Trophoblast cell (in vitro differentiated cells and primary cell): ENCODE data around the gene STARD13.

Source experiments
- DNase-seq, 2 donors: peaks; one replicate each; pipeline ENCODE4 v3.0.0-alpha.2; 2016
- H2AFZ ChIP-seq: 2 replicates; pipeline ENCODE4 v1.6.1; 2013; ENCODE audit warnings: low read length, moderate library complexity, mild to moderate bottlenecking; ENCODE audit not compliant: insufficient read depth, poor library complexity
- H2AK5ac ChIP-seq: 2 replicates; pipeline ENCODE4 v1.6.1; 2013; ENCODE audit warnings: mild to moderate bottlenecking, low read length
- H2BK120ac ChIP-seq: 2 replicates; pipeline ENCODE4 v1.6.1; 2013; ENCODE audit warnings: low read length, mild to moderate bottlenecking, moderate library complexity; ENCODE audit not compliant: insufficient read depth, poor library complexity
- H2BK12ac ChIP-seq: 2 replicates; pipeline ENCODE4 v1.6.1; 2013; ENCODE audit warnings: mild to moderate bottlenecking, low read length, moderate library complexity
- H2BK5ac ChIP-seq: 2 replicates; pipeline ENCODE4 v1.6.1; 2013; ENCODE audit warnings: low read length, low read depth, moderate library complexity, mild to moderate bottlenecking; ENCODE audit not compliant: poor library complexity
- H3K14ac ChIP-seq: 2 replicates; pipeline ENCODE4 v1.6.1; 2013; ENCODE audit warnings: mild to moderate bottlenecking, low read length
- H3K18ac ChIP-seq: 2 replicates; pipeline ENCODE4 v1.6.1; 2013; ENCODE audit warnings: mild to moderate bottlenecking, low read length
- H3K23ac ChIP-seq: 2 replicates; pipeline ENCODE4 v1.6.1; 2013; ENCODE audit warnings: low read length
- H3K27ac ChIP-seq: 2 replicates; pipeline ENCODE4 v1.5.1; 2013; ENCODE audit warnings: low read depth, mild to moderate bottlenecking, inconsistent platforms, low read length, moderate library complexity
- H3K27me3 ChIP-seq: 2 replicates; pipeline ENCODE4 v1.6.1; 2013; ENCODE audit warnings: inconsistent platforms, mild to moderate bottlenecking, low read length, moderate library complexity; ENCODE audit not compliant: insufficient read depth
- H3K36me3 ChIP-seq, 2 experiments: 1 replicate in 1 of 2; 2 replicates in 1 of 2; pipeline ENCODE4 v1.6.1; 2013; ENCODE audit warnings: low read length in 2 of 2, mild to moderate bottlenecking in 2 of 2, moderate library complexity in 1 of 2; ENCODE audit not compliant: insufficient read depth in 2 of 2, control insufficient read depth in 1 of 2
- H3K4ac ChIP-seq: 2 replicates; pipeline ENCODE4 v1.6.1; 2013; ENCODE audit warnings: low read depth, mild to moderate bottlenecking, low read length, moderate library complexity
- H3K4me1 ChIP-seq, 2 experiments: 1 replicate in 1 of 2; 2 replicates in 1 of 2; pipeline ENCODE4 v1.6.1; 2013; ENCODE audit warnings: low read length in 2 of 2, mild to moderate bottlenecking in 2 of 2, moderate library complexity in 1 of 2; ENCODE audit not compliant: insufficient read depth in 2 of 2, control insufficient read depth in 1 of 2
- H3K4me2 ChIP-seq: 2 replicates; pipeline ENCODE4 v1.6.1; 2013; ENCODE audit warnings: inconsistent platforms, mild to moderate bottlenecking, low read length, moderate library complexity
- H3K4me3 ChIP-seq: 2 replicates; pipeline ENCODE4 v1.5.1; 2013; ENCODE audit warnings: mild to moderate bottlenecking, low read depth, low read length, inconsistent platforms
- H3K79me1 ChIP-seq: one replicate; pipeline ENCODE4 v1.6.1; 2013; ENCODE audit warnings: low read length
- H3K79me2 ChIP-seq: 2 replicates; pipeline ENCODE4 v1.6.1; 2013; ENCODE audit warnings: low read length, mild to moderate bottlenecking; ENCODE audit not compliant: control insufficient read depth, insufficient read depth, poor library complexity
- H3K9ac ChIP-seq: 2 replicates; pipeline ENCODE4 v1.6.1; 2013; ENCODE audit warnings: mild to moderate bottlenecking, low read length
- H3K9me3 ChIP-seq: 2 replicates; pipeline ENCODE4 v1.6.1; 2013; ENCODE audit warnings: low read depth, mild to moderate bottlenecking, control low read depth, inconsistent platforms, low read length; ENCODE audit not compliant: insufficient read depth
- H4K12ac ChIP-seq: 2 replicates; pipeline ENCODE4 v1.6.1; 2013; ENCODE audit warnings: low read depth, mild to moderate bottlenecking, low read length, moderate library complexity
- H4K8ac ChIP-seq: 2 replicates; pipeline ENCODE4 v1.6.1; 2013; ENCODE audit warnings: low read depth, mild to moderate bottlenecking, low read length, moderate library complexity
- H4K91ac ChIP-seq: one replicate; pipeline ENCODE4 v1.6.1; 2013; ENCODE audit warnings: low read depth, mild to moderate bottlenecking, low read length, moderate library complexity
- WGBS: extraction: QIAGEN DNeasy Blood & Tissue Kit; methylation state at CpG from one replicate; pipeline ENCODE4 v1.1.7; 2013; ENCODE audit warnings: missing lambda C conversion rate; ENCODE audit not compliant: insufficient read length, insufficient coverage; ENCODE audit errors: extremely low coverage; 5-methylcytosine and 5-hydroxymethylcytosine counted together

Gene STARD13

GRCh38 chr13:33296793-33297425, 11.4 kb upstream of the STARD13 start:
- Histone ChIP-seq H2BK5ac (no peak overlapping the region), H3K4me1 (peaks cover 0 to 3% of the 10 kb centered on the region in 2 experiments), H3K14ac (no peak overlapping the region), H4K91ac (no peak overlapping the region), H3K27me3 (no peaks in the 10 kb centered on the region), H2AK5ac (no peak overlapping the region), H4K8ac (no peak overlapping the region), H2AFZ (no peak overlapping the region), H3K4me3 (no peak overlapping the region), H3K79me2 (no peaks in the 10 kb centered on the region), H2BK12ac (no peak overlapping the region), H3K9me3 (no peaks in the 10 kb centered on the region), H3K18ac (no peak overlapping the region), H3K27ac (no peak overlapping the region), H4K12ac (no peak overlapping the region), H3K4ac (no peak overlapping the region), H3K23ac (no peak overlapping the region), H2BK120ac (no peak overlapping the region), H3K79me1 (no peaks in the 10 kb centered on the region), H3K9ac (no peak overlapping the region), H3K36me3 (no peaks in the 10 kb centered on the region), H3K4me2 (no peak overlapping the region)
- no CpG with 5 or more reads among the region's 7 CpGs for WGBS
- peak; percentile 11 to 58 for DNase-seq

GRCh38 chr13:33292712-33293111, 7.2 kb upstream of the STARD13 start:
- H3K4ac ChIP-seq = no peak overlapping the region
- peaks cover 7 to 8% of the 10 kb centered on the region in 2 experiments for H3K4me1 ChIP-seq
- H3K27ac ChIP-seq = no peak overlapping the region
- no peak overlapping the region for H2BK120ac ChIP-seq
- H3K4me2 ChIP-seq = no peak overlapping the region
- H3K23ac ChIP-seq = no peak overlapping the region
- no peak overlapping the region for H4K8ac ChIP-seq
- H4K91ac ChIP-seq = no peak overlapping the region
- WGBS = no CpG with 5 or more reads among the region's 6 CpGs
- no peaks in the 10 kb centered on the region for H3K9me3 ChIP-seq
- H3K36me3 ChIP-seq = no peaks in the 10 kb centered on the region
- DNase-seq = no peak
- no peak overlapping the region for H3K9ac ChIP-seq
- H2AK5ac ChIP-seq = no peak overlapping the region
- H4K12ac ChIP-seq = no peak overlapping the region
- no peak overlapping the region for H3K4me3 ChIP-seq
- no peaks in the 10 kb centered on the region for H3K27me3 ChIP-seq
- H2BK5ac ChIP-seq = no peak overlapping the region
- no peak overlapping the region for H3K18ac ChIP-seq
- H3K79me2 ChIP-seq = no peaks in the 10 kb centered on the region
- no peak overlapping the region for H2BK12ac ChIP-seq
- peak overlapping the region; percentile 35 for H2AFZ ChIP-seq
- H3K14ac ChIP-seq = no peak overlapping the region
- H3K79me1 ChIP-seq = peaks cover 4% of the 10 kb centered on the region

GRCh38 chr13:33290421-33290965, 4.9 kb upstream of the STARD13 start:
- Histone ChIP-seq H3K4me1 (peaks cover 6 to 11% of the 10 kb centered on the region in 2 experiments), H2BK120ac (peak overlapping the region; percentile 45), H3K23ac (no peak overlapping the region), H2BK5ac (no peak overlapping the region), H2BK12ac (peak overlapping the region; percentile 68), H3K4me3 (no peak overlapping the region), H3K18ac (no peak overlapping the region), H2AFZ (peak overlapping the region; percentile 27), H3K4me2 (no peak overlapping the region), H4K12ac (no peak overlapping the region), H4K8ac (no peak overlapping the region), H4K91ac (no peak overlapping the region), H3K14ac (peak overlapping the region; percentile 61), H3K9ac (no peak overlapping the region), H3K27ac (no peak overlapping the region), H3K4ac (no peak overlapping the region), H3K79me1 (peaks cover 5% of the 10 kb centered on the region), H3K79me2 (no peaks in the 10 kb centered on the region), H2AK5ac (no peak overlapping the region), H3K36me3 (no peaks in the 10 kb centered on the region), H3K9me3 (no peaks in the 10 kb centered on the region), H3K27me3 (no peaks in the 10 kb centered on the region)
- no CpG with 5 or more reads among the region's 3 CpGs for WGBS
- DNase-seq = peak; percentile 94 to 97

GRCh38 chr13:33289966-33290365, 4.4 kb upstream of the STARD13 start:
- no peak overlapping the region for H4K12ac ChIP-seq
- H3K9me3 ChIP-seq = no peaks in the 10 kb centered on the region
- no peak overlapping the region for H3K9ac ChIP-seq
- peak overlapping the region; percentile 45 for H2BK120ac ChIP-seq
- DNase-seq = peak; percentile 65 to 88
- no peak overlapping the region for H2AFZ ChIP-seq
- H3K36me3 ChIP-seq = no peaks in the 10 kb centered on the region
- H3K23ac ChIP-seq = no peak overlapping the region
- H2BK12ac ChIP-seq = peak overlapping the region; percentile 68
- H3K4me3 ChIP-seq = no peak overlapping the region
- peaks cover 6 to 11% of the 10 kb centered on the region in 2 experiments for H3K4me1 ChIP-seq
- no peak overlapping the region for H2AK5ac ChIP-seq
- no peak overlapping the region for H2BK5ac ChIP-seq
- peaks cover 2% of the 10 kb centered on the region for H3K79me2 ChIP-seq
- no peak overlapping the region for H4K8ac ChIP-seq
- no peak overlapping the region for H3K4me2 ChIP-seq
- H3K4ac ChIP-seq = no peak overlapping the region
- peak overlapping the region; percentile 61 for H3K14ac ChIP-seq
- no peaks in the 10 kb centered on the region for H3K27me3 ChIP-seq
- H3K79me1 ChIP-seq = peaks cover 10% of the 10 kb centered on the region
- no CpG with 5 or more reads among the region's 3 CpGs for WGBS
- H4K91ac ChIP-seq = no peak overlapping the region
- no peak overlapping the region for H3K18ac ChIP-seq
- H3K27ac ChIP-seq = no peak overlapping the region
